HG03460 (cell line): Measurements from ENCODE around the gene FOXA3.
"Not testable (repeated sequence)": the region's sequence is repeated elsewhere in the genome, so short reads cannot be mapped to it uniquely, and the experiment has no call there.

Source experiments
- ATAC-seq: cut with Tn5 transposase; IDR thresholded peaks from one replicate; pipeline ENCODE4 v1.9.1; 2021; ENCODE audit not compliant: unreplicated experiment

The FOXA3 gene

DNA sequence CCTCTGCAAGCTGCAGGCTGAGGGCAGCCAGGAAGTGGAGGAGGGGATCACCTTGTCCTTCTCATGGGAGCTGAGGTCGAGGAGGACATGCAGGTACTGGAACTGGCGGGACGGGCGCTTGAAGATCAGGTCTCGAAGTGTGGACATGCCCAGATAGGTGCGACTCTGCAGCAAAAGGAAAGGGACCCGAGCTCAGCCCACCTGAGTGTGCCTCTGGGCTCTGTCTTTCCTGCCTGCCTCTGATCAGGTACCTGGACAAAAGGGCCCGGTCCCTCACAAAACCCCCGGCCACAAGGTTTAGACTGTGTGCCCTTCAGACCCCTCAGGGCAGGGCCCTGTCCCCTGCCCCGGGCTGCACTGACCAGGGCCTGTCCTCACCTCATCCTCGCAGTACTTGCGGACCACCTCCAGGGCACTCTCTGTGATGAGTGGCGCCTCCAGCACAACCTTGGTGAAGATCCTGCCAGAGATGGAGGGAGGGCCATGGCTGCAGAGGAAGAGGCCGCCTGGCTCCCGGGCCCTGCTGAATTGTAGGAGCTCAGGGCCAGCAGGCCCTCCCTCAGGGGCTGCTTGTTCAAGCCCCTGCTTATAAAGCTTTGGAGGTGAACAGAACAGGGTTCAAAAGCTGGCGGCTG lies 36.5 kb upstream of the FOXA3 start:
- ATAC-seq, result no peak

DNA sequence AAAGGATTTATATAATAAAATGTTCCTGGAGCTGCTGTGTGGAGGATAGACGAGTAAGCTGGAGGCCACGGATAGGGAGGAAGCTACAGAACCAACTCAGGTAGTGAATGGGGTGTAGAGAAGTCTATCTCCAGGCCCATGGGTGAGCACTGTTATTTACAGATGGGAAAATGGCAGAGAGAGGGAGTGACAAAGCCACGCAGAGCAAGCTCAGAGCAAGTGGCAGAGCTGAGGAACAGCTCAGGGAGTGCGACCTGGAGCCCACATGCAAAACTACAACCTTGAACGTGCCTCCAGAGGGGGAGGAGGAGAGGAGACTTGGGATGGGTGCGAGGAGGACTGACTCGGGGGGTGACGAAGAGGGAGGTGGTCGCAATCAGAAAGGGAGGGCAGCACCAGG lies 35.6 kb upstream of the FOXA3 start:
- ATAC-seq, result no peak

DNA sequence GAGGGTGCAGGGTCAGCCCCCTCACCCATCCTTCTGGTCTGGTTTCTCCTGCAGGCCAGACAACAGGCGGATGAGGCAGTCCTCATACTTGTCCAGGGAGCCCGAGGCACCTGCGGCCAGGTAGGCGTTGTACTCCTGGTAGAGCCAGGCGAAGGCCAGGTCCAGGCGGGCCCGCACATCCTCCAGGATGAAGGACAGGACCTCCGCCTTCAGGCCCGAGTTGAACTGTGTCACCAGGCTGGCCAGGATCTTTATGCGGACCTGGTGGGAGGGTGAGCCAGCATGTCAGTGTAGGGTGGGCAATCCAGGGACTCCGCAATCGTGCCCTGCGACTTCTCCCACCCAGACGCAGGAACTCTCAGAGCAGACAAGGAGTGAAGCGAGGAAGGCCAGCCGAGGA lies 35.2 kb upstream of the FOXA3 start:
- ATAC-seq, result no peak

DNA sequence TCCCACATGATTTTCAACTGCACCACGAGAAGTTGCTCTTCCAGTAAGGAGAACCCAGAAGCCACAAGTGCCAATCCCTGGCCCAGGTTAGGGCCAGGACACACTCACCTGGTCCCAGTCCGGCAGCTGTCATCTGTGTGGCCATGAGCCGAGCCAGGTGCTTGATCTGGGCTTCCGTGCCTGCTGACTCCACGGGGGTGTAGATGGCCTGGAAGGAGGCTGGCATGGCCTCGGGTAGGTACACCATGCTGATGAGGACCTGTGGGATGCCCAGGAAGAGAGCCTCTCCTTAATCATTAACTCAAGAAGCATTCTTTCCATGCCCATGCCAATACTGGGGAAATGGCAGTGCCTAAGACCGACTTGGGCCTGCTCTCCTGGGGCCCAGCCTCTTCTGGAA lies 29.2 kb upstream of the FOXA3 start:
- no peak for ATAC-seq

DNA sequence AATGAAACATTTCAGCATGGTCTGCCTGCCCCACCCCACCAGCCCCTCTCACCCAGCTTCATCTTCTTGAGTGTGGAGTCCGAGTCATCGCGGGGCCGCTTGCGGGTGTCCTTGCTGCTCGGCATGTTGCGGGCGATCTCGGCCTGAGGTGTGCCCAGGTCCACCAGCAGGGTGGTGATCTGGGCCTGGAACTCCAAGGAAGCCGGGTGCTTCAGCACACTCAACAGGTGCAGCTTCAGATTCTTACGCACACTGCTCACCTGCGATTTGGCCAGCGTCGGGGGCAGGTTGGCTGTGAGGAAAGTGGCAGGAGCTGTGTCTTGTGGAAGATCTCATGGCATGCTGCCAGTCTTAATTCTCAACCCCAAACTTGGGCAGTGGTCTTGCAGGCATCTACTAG lies 21.9 kb upstream of the FOXA3 start:
- no peak for ATAC-seq

DNA sequence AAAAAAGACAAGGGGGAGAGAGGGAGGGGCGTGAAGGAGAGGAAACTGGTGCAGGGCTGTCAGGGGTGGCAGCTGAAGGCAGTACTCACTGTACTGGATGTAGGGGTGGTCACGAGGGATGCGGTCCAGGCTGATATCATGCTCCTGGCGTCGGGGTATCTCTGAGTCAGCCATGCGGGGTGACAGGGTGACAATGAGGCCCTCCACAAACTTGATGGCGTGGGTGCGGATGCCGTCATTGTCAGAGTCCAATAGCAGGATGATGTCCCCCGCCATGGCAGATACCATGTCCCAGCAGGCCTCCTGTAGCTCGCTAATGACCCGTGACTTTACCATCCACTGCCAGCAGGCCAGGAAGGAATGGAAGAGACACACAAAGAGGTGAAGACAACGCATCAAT lies 16.5 kb upstream of the FOXA3 start:
- no peak for ATAC-seq

DNA sequence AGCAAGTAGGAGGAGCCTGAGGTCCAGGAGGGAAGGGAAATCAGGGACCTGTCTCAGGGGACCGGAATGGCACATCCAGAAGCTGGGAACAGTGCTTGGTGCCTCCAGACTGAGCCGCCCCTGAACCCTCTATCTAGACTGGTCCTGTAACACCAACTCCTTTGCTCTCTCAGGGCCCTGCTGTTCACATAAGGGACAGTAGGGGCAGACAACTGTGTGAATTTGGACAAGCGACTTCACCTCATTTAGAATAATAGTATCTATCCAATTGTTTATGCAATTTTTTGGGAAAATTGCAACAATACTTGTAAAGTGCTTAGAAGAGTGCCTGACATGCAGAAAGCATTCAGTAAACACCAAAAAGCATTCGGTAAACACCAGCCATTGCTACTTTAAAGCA lies 15.2 kb upstream of the FOXA3 start:
- ATAC-seq, result no peak

DNA sequence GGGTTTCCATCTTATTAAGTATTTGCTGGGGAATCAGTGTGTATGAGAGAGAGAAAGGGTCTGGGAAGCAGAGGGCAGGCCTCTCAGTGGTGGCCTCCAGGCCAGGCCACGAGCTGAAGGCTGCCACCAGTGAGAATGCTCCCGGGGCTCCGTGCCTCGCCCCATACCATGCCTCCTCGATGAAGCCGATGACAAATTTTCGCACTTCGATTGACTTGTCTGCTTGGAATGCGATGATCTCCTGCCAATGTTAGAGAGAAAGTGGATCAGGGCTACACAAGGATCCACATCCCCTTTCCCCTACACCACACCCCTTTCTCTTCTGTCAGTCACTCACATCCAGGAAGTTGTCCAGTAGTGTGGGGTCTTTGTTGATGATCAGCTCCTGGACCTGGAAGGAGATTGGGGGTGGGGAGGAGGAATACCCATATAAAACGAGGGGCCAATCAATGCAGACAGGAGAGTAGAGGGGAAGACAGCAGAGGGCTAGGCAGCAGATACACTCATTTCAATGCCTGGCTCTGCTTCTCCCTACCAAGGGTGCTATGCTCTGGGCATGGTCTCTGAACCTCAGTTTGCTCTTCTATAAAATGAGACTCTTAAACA lies 11.9 kb upstream of the FOXA3 start:
- ATAC-seq, result no peak

DNA sequence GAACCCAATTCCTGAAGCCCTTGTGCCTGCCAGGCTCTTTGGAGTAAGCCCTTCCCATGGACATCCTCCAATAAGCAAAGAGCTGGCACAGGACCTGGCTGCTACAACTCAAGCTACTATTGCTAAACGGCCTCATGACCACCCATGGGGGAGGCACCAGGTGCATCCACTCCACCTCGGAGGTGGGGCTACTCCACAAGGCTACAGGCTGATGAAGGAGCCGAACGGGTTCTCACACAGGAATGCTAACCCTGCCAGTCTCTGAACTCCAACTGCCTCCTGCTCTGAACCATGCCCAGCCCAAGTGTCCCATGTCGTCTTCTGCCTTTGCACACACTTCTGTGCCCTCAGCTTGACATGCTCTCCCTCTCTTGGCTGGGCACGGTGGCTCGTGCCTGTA lies 11.1 kb upstream of the FOXA3 start:
- ATAC-seq, result no peak

DNA sequence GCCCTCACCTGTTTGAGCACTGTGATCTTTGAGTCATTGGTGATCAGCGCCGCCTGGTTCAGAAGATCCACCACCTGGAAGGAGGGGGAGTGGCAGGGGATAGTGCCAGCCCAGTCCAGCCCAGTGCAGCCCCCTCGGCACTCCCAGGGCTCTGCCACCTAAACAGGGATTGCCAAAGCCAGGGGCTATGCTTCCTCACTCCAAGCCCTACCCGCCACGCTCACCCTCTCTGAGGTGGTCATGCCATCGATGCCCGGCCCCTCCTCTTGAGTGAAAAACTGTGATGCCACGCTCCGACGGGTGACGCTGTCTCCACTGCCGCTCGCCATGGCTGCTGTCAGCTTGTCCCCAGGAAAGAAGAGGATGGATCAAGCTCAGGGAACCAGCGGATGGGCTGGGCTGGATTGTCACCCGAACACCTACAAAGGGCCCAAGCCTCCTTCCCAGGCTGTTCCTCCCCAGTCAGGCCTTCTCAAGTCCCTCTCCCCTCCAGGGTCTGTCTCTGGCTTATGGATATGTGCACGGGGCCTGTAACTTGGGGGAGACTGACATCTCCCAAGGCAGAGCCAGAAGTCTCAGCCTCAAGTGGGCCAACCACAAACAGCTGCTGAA lies 9.9 kb upstream of the FOXA3 start:
- no peak for ATAC-seq

DNA sequence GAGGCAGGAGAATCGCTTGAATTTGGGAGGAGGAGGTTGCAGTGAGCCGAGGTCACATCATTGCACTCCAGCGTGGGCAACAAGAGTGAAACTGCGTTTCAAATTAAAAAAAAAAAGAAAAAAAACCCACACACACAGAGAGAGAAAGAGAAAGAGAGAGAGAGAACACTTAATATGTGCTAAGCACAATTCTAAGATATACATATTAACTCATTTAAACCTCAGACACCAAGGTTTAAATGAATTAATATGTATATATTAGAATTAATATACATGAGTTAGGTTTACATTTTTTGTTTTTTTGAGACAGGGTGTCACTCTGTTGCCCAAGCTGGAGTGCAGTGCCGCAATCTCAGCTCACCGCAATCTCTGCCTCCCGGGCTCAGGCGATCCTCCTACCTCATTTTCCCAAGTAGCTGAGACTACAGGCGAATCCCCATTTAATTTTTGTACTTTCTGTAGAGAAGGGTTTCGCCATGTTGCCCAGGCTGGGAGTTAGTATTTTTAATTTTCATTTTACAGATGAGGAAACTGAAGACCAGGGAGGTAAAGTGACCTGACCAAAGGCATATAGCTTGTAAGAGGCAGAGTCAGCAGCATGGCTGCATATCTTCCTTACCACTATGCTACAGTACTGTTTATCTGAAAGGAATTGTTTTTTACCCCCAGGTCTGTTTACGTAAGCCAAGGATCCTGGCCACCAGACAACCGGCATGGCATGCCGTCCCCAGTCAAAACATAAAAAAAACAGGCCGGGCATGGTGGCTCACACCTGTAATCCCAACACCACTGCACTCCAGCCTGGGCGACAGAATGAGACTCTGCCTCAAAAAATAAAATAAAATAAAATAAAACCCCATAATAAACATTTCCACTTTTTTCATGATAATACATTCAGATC lies 3.5 kb upstream of the FOXA3 start:
- ATAC-seq, result no peak

DNA sequence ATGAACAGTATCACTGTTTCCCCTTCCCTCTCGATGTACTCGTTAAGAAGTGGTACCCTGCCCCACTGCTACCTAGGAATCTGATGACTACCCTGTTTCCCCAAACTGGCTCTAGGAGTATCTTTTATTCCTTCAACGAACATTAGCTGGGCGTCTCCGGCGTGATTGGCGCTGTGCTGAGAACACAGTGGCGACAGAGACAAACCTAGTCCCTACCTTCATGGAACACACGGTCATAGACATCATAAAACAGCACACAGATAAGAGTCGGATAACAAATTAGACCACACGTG lies 1.9 kb upstream of the FOXA3 start:
- ATAC-seq, result no peak

DNA sequence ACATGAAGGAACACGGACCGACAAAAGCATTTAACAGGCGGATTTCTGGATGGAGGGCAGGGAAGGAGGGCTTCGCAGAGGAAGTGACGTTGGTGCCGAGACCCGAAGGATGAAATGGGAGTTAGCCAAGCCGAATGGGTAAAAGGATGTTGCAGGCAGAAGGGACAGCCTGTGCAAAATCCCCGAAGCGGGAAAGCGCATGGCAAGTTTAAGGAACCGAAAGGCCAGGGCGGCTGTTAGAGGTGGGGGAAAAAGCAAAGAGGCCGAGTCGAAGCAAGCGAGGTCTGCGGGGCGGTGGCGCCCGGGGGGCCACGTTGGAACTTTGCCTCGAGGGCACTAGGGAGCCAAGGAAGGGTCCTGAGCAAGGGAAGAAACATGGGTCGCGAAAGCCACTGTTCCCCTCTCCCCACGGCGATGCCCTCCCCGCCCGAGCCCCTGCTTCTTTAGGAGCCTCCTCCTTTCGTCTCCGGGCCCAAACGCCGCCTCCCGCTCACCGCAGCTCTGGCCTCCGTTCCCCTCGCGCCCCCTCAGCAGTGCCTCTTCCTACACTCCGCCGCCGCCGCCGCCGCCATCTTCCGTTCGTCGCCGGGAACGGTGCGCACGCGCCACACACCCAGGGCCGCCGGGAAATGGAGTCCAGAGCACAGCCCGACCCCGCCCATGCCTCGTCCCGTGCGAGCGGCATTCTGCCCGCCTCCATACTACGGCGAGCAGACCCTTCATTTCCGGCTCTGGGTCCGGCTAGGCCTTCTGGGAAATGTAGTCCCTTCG lies 1.4 kb upstream of the FOXA3 start, which contains the start of gene SYMPK:
SYMPK (minus strand) TSS at position 584 of the 771 bp plus-strand sequence. CDS start 8,652 bp downstream, outside the sequence.
- ATAC-seq, result peak; percentile 87

DNA sequence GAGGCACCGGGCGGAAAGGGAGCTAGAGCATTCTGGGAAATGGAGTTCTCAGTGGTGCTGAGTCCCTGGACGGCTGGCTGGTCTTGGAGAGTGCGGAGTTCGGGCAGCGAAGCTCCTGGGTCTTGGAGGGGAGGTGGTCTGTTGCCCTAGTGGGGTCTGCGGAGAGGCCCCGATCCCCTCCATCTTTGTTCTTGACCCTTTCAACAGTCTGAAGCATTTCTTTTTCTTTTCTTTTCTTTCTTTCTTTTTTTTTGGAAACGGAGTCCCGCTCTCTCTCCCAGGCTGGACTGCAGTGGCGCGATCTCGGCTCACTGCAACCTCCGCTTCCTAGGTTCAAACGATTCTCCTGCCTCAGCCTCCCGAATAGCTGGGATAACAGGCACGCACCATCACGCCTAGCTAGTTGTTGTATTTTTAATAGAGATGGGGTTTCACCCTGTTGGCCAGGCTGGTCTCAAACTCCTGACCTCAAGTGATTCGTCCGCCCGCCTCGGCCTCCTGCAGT lies 739 bp upstream of the FOXA3 start:
- ATAC-seq, result no peak

DNA sequence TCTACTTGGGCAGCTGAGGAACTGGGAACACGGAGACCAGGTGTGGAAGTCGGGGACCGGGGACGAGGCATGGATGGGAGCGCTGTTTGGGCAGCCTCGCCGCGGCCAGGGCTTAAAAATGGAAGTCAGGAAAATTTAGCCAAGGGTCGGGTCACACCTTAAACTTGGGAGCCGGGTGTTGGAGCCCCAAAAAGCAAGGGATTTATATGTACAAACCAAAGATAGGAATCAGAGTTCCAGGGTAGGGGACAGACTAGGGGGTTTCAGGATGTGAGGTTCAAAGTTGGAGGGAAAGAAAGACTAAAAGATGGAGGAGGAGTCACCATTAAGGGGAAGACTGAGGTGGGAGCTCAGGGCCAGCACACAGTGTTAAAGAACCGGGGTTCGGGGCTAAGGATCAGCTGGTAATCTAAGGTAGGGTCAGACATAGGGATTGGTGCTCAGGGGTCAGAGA lies 530 bp downstream of the FOXA3 start:
- ATAC-seq, result no peak

DNA sequence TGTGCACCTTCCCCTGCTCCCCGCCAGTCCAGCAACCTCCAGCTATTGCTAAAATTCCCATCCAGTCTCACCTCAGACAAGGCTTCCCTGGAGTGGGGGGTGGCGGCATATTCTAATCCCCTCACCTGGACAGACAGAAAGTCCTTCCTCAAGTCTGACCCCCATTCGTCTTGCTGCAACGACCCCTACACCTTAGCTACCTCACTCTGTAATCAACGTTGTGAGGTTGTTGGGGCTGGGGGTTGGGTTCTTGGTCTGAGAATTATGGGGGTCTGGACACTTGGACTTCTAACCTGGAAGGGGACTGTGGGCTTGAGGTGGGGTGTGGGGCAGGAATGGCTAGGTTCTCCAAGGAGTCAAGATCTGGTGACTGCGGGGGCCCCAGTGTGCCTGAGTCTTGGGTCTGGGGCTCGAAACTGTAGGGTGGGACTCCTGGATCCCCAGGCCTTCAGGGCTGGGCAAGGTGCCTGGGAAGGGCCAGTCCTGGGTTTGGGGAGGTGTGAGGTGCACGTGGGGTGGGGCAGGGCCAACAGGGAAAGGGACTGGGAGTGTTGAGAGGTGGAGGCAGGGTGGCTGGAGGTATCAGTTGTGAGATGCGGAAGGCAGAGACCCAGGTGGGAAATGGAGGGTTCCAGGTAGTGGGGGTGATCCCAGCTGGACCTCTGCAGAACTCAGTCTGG lies 1.3 kb downstream of the FOXA3 start:
- no peak for ATAC-seq

DNA sequence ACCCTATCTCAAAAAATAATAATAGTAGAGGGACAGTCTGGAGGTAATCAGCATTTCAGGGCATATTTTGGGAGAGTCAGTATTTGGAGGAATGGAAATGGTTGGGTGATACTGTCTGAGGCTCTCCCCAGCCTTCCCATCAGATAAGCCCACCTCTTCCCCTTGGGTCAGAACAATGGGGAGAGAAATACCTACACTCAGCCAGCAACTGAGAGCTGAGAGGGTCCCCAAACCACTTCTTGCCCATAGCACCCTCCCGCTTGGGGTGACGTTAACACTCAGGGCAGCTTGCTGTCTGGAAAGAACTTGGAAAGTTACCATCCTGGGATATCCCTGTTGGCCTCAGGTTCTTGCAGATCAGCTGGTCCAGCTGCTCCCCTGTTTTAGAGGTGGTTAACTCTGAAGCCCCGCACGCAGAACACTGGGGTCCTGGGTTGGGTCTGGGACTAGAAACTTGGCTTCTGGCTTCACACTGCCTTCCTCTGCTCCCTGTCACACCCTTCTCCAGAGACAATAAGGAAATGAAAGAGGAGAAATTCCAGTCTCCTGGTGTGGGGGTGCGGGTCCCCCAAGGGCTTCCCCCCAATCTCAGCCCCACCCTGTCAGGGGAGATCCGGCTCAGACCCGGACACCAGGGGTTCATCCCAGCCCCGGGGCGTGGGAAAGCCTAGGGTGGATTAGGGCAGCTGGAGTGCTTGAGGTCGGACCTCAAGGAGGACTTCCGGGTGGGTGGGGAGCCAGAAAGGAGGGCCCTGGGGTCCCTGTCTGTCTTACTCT lies 2.5 kb downstream of the FOXA3 start:
- no peak for ATAC-seq

DNA sequence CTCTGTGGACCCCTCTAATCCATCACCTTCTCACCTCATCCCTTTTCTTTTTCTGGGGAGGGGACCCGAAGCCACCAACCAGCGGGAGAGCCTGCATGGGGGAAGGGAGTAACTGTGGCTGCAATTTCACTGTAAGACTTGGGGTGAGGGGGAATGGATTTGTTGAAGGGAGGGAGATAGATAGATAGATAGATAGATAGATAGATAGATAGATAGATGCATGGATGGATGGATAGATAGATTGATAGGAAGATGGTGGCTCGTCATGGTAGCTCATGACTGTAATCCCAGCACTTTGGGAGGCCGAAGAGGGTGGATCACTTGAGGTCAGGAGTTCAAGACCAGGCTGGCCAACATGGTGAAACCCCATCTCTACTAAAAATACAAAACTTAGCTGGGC lies 3.1 kb downstream of the FOXA3 start:
- not testable (repeated sequence) for ATAC-seq

DNA sequence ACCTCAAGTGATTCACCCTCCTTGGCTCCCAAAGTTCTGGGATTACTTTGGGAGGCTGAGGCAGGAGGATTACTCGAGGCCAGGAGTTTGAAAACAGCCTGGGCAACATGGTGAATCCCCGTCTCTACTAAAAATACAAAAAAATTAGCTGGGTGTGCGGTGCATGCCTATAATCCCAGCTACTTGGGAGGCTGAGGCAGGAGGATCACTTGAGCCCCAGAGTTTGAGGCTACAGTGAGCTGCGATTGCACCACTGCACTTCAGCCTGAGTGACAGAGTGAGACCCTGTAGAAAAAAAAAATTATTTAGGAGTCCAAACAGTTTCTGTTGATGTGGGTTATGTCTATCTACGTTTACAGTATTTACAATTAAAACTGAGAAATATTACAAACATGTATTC lies 6.7 kb downstream of the FOXA3 start:
- no peak for ATAC-seq
